OCI-LY3 (cell line): ENCODE results near the gene IGSF22.

Source experiments
- EZH2phosphoT487 ChIP-seq: fragments of 200-600 bp; shearing (Covaris generic); IDR thresholded peaks from 2 replicates; pipeline ENCODE4 v1.6.1; 2018; ENCODE audit warnings: antibody characterized with exemption, mixed run types, low read depth
- TF ChIP-seq, protein P1 (sequence below): fragments of 200-600, 300-600 bp; sonication (generic); IDR thresholded peaks from 2 replicates; pipeline ENCODE4 v1.5.1; 2014; ENCODE audit warnings: antibody characterized with exemption, low read length, low read depth

DNA sequence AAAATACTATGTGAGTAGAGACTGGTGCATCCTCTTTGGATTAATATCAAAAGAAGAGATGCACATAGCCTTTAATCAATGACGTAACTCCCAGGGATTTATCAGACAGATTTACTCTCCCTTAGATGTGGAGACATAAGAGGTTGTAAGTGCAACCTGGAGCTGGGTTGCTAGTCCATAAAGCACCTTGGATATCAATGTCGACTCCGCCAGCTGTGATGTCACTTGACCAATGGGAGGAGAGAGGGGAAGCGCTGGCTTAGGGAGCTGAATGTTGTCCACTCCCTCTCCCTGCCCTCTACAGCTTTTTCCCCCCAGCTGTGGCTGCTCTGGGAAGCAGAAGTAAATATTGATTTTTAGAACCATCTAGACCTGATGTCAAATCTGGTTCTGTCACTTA, 56.3 kb downstream of the IGSF22 start:
- TF ChIP-seq, protein P1, sequence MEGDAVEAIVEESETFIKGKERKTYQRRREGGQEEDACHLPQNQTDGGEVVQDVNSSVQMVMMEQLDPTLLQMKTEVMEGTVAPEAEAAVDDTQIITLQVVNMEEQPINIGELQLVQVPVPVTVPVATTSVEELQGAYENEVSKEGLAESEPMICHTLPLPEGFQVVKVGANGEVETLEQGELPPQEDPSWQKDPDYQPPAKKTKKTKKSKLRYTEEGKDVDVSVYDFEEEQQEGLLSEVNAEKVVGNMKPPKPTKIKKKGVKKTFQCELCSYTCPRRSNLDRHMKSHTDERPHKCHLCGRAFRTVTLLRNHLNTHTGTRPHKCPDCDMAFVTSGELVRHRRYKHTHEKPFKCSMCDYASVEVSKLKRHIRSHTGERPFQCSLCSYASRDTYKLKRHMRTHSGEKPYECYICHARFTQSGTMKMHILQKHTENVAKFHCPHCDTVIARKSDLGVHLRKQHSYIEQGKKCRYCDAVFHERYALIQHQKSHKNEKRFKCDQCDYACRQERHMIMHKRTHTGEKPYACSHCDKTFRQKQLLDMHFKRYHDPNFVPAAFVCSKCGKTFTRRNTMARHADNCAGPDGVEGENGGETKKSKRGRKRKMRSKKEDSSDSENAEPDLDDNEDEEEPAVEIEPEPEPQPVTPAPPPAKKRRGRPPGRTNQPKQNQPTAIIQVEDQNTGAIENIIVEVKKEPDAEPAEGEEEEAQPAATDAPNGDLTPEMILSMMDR = no peak
- TF ChIP-seq EZH2phosphoT487 = no peak
